Urinary bladder (tissue), 4 donors: ENCODE data around the gene ABCC1. TPM values are rescaled to one million over a fixed set of nuclear protein-coding genes. Genes with fewer than 3 reads are reported as not detected.

Experiments
- DNase-seq: peaks from one replicate; pipeline ENCODE4 v3.0.0-alpha.2; 2015; ENCODE audit errors: extremely low spot score
- H3K27ac ChIP-seq: one replicate; pipeline ENCODE4 v1.5.1; 2013; ENCODE audit warnings: low read depth, mild to moderate bottlenecking, moderate library complexity
- H3K36me3 ChIP-seq: one replicate; pipeline ENCODE4 v1.6.1; 2013; ENCODE audit warnings: mild to moderate bottlenecking, moderate library complexity; ENCODE audit not compliant: insufficient read depth
- H3K4me1 ChIP-seq: one replicate; pipeline ENCODE4 v1.6.1; 2013; ENCODE audit warnings: mild to moderate bottlenecking, moderate library complexity; ENCODE audit not compliant: insufficient read depth
- H3K4me3 ChIP-seq: one replicate; pipeline ENCODE4 v1.5.1; 2013; ENCODE audit warnings: low read depth, low read length
- WGBS: extraction: QIAGEN DNeasy Blood & Tissue Kit; methylation state at CpG from one replicate; pipeline ENCODE4 v1.1.7; 2013; 5-methylcytosine and 5-hydroxymethylcytosine counted together
- polyA plus RNA-seq: library from polyadenylated mRNA; stranded (reverse); fragments of 200-250 nt; gene quantifications from one replicate; pipeline ENCODE4 v1.2.3, GENCODE V29; 2013
- total RNA-seq: library from RNA; depleted of rRNA; stranded (reverse); fragments of >200 nt; gene quantifications from one replicate; pipeline ENCODE4 v1.2.3, GENCODE V29; 2014
- donor health status: healthy with polysubstance abuse.
- donor health status: healthy.

The ABCC1 gene
- total and polyA plus RNA-seq, 2 donors: 13.8 to 21.7 TPM

- WGBS: 90% methylated on average over 3 of the region's 3 CpGs
- Histone ChIP-seq H3K27ac (no peak overlapping the region), H3K4me1 (no peaks in the 10 kb centered on the region), H3K36me3 (peaks cover 5% of the 10 kb centered on the region), H3K4me3 (no peak overlapping the region)
- DNase-seq: no peak
These were observed 103.5 kb downstream of the ABCC1 start for GRCh38 chr16:16052916-16053315.

- no peak overlapping the region for H3K4me3 ChIP-seq
- peaks cover 5% of the 10 kb centered on the region for H3K36me3 ChIP-seq
- H3K4me1 ChIP-seq: no peaks in the 10 kb centered on the region
- no peak overlapping the region for H3K27ac ChIP-seq
- 98% methylated on average over 6 of the region's 6 CpGs for WGBS
- no peak for DNase-seq
These were observed 107.7 kb downstream of the ABCC1 start for GRCh38 chr16:16057102-16057501.

GRCh38 chr16:16059160-16059559 is 109.7 kb downstream of the ABCC1 start:
- H3K27ac ChIP-seq: no peak overlapping the region
- H3K4me3 ChIP-seq: no peak overlapping the region
- WGBS: 95% methylated on average over 8 of the region's 8 CpGs
- peaks cover 3% of the 10 kb centered on the region for H3K36me3 ChIP-seq
- H3K4me1 ChIP-seq: no peaks in the 10 kb centered on the region
- DNase-seq: no peak

GRCh38 chr16:16059895-16060590 is 110.6 kb downstream of the ABCC1 start:
- no peaks in the 10 kb centered on the region for H3K4me1 ChIP-seq
- no peak overlapping the region for H3K27ac ChIP-seq
- 94% methylated on average over 11 of the region's 11 CpGs for WGBS
- no peak for DNase-seq
- H3K4me3 ChIP-seq: no peak overlapping the region
- H3K36me3 ChIP-seq: peaks cover 3% of the 10 kb centered on the region

GRCh38 chr16:16062023-16062937 is 112.9 kb downstream of the ABCC1 start:
- Histone ChIP-seq H3K36me3 (no peaks in the 10 kb centered on the region), H3K4me1 (peaks cover 2% of the 10 kb centered on the region), H3K4me3 (no peak overlapping the region), H3K27ac (no peak overlapping the region)
- no peak for DNase-seq
- 46% methylated on average over 16 of the region's 16 CpGs for WGBS

GRCh38 chr16:16063683-16064082 is 114.3 kb downstream of the ABCC1 start:
- Histone ChIP-seq H3K27ac (no peak overlapping the region), H3K36me3 (no peaks in the 10 kb centered on the region), H3K4me3 (no peak overlapping the region), H3K4me1 (peaks cover 2% of the 10 kb centered on the region)
- 77% methylated on average over 2 of the region's 2 CpGs for WGBS
- DNase-seq: no peak

GRCh38 chr16:16064874-16065384 is 115.5 kb downstream of the ABCC1 start:
- DNase-seq: no peak
- WGBS: 98% methylated on average over 4 of the region's 4 CpGs
- H3K36me3 ChIP-seq: no peaks in the 10 kb centered on the region
- H3K4me3 ChIP-seq: no peak overlapping the region
- H3K4me1 ChIP-seq: peaks cover 2% of the 10 kb centered on the region
- no peak overlapping the region for H3K27ac ChIP-seq

GRCh38 chr16:16067127-16067526 is 117.7 kb downstream of the ABCC1 start:
- peaks cover 2% of the 10 kb centered on the region for H3K4me1 ChIP-seq
- DNase-seq: no peak
- H3K4me3 ChIP-seq: no peak overlapping the region
- H3K27ac ChIP-seq: no peak overlapping the region
- peaks cover 3% of the 10 kb centered on the region for H3K36me3 ChIP-seq
- WGBS: 42% methylated on average over 13 of the region's 13 CpGs

- no peak for DNase-seq
- no peak overlapping the region for H3K4me3 ChIP-seq
- no peak overlapping the region for H3K27ac ChIP-seq
- peaks cover 3% of the 10 kb centered on the region for H3K36me3 ChIP-seq
- peaks cover 2% of the 10 kb centered on the region for H3K4me1 ChIP-seq
- 48% methylated on average over 11 of the region's 11 CpGs for WGBS
These were observed 122.3 kb downstream of the ABCC1 start for GRCh38 chr16:16071631-16072244.

- Histone ChIP-seq H3K4me1 (no peaks in the 10 kb centered on the region), H3K4me3 (no peak overlapping the region), H3K36me3 (peaks cover 3% of the 10 kb centered on the region), H3K27ac (no peak overlapping the region)
- 83% methylated on average over 2 of the region's 2 CpGs for WGBS
- DNase-seq: no peak
These were observed 123.7 kb downstream of the ABCC1 start for GRCh38 chr16:16073001-16073545.

GRCh38 chr16:16073891-16074881 is 124.8 kb downstream of the ABCC1 start:
- no peak for DNase-seq
- 57% methylated on average over 19 of the region's 19 CpGs for WGBS
- Histone ChIP-seq H3K4me1 (no peaks in the 10 kb centered on the region), H3K36me3 (peaks cover 3% of the 10 kb centered on the region), H3K27ac (peak overlapping the region; percentile 14), H3K4me3 (no peak overlapping the region)

- Histone ChIP-seq H3K27ac (no peak overlapping the region), H3K4me1 (no peaks in the 10 kb centered on the region), H3K36me3 (peaks cover 3% of the 10 kb centered on the region), H3K4me3 (no peak overlapping the region)
- 83% methylated on average over 31 of the region's 31 CpGs for WGBS
- DNase-seq: no peak
These were observed 126.3 kb downstream of the ABCC1 start for GRCh38 chr16:16075488-16076422.
